ENCODE measurements around the gene PTGS1. TPM values are rescaled to one million over a fixed set of nuclear protein-coding genes. Genes with fewer than 3 reads are reported as not detected.

The PTGS1 gene
- total and polyA plus RNA-seq, 2 of the 13 experiments (the other 11 are each of a cell fraction or from before 2014, with no cell fraction given) = 0.07 to 0.08 TPM

DNA sequence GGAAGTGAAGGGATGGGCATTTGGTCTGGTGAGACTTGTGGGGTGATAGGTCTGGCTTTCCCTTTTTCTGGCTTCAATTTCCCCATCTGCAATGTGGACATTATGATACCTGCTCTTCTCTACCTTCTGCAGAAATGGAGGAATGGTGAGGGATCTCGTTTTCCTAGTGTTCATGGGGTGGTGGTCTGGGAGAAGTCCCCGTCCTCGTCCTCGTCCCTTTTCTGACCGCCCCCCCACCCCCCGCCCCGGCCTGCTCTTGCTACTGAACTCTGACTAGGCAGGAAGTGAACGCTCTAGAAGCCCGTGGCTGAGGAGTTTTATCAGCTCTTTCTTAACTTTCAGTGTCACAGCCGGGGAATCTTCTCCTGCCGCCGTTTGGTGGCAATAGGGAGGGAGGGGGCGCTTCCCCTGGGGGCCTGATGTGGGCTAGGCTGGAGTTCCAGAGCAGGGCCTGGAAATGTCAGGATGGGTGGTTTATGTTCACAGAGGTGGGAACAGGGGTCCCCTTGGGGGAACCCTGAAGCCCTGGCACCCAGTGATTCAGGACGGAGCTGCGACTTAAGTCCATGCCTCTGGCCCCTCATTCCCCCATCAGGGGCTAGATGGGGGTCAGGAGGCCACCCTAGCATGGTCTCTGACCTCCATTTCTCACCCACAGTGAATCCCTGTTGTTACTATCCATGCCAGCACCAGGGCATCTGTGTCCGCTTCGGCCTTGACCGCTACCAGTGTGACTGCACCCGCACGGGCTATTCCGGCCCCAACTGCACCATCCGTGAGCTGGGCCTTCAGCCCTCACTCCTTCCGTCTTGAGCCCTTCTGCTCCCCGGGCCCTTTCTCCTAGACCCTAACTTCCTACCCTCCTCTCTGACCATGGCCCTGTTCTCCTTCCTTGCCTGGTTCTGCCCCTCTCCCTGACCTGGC, 6.7 kb downstream of the PTGS1 start:
- H4K20me1 ChIP-seq (ENCODE audit: insufficient read depth, low read length) = no peaks in the 10 kb centered on the region
- TF ChIP-seq IKZF4 (CRISPR knock-in tag; IDR thresholded peaks at IDR 0.05; ENCODE audit: borderline replicate concordance, low read depth, not compliant biosample characterization) (no peak), HNRNPLL (IDR thresholded peaks at IDR 0.05; ENCODE audit: low read depth, low read length, poor library complexity, severe bottlenecking) (no peak), ZNF207 (IDR thresholded peaks at IDR 0.05; ENCODE audit: borderline replicate concordance) (no peak), MED8 (CRISPR knock-in tag; IDR thresholded peaks at IDR 0.05; ENCODE audit: insufficient replicate concordance) (no peak), SIN3A (IDR thresholded peaks at IDR 0.05; ENCODE audit: borderline replicate concordance, low read depth, low read length) (no peak)
- 45% methylated on average over 22 of the region's 24 CpGs for WGBS (ENCODE audit: low lambda C conversion rate)
- FAIRE-seq (no peak), DNase-seq (ENCODE audit: low spot score) (no peak), ATAC-seq (no peak)
- no peak overlapping the region for H2AFZ ChIP-seq (ENCODE audit: low read length)
- no peak overlapping the region for H3K4me2 ChIP-seq (ENCODE audit: low read depth, low read length)
- in situ Hi-C loops (cut with HindIII; ENCODE audit: extremely low pct_ligation_motif_present, low pct_unique_long_range_greater_than_20kb) (no loop called here), intact Hi-C loops (cut with micrococcal nuclease; ENCODE audit: unreplicated experiment) (no loop called here)
- BruUV-seq (replicated peaks) = no TSS peak
- ChIA-PET CTCF (ENCODE audit: low intra/inter-chr PET ratio, low total read pairs) (no interaction called here), POLR2A (no interaction called here)
- H3K36me3 ChIP-seq (replicated peaks in 1 of 2; ENCODE audit: control insufficient read depth in 1 of 2, insufficient read depth in 2 of 2, low read length in 2 of 2) = no peaks in the 10 kb centered on the region
- H3K27ac ChIP-seq (ENCODE audit: extremely low read length, insufficient read depth, low read length) = no peak overlapping the region
- peaks cover 0 to 9% of the 10 kb centered on the region in 2 experiments; a peak in 4 of 5 replicates for H3K27me3 ChIP-seq (ENCODE audit: control insufficient read depth in 1 of 2, insufficient read depth in 2 of 2, low read length in 2 of 2)
- peaks cover 15% of the 10 kb centered on the region for H3K9me3 ChIP-seq (ENCODE audit: low read length)
- no peaks in the 10 kb centered on the region for H3K79me2 ChIP-seq (ENCODE audit: insufficient read depth, low read length)
- peaks cover 26% of the 10 kb centered on the region for H3K4me1 ChIP-seq (ENCODE audit: insufficient read depth, low read length)
- H3K9ac ChIP-seq (ENCODE audit: insufficient read depth, low read depth, low read length) = no peak overlapping the region
- no peak overlapping the region for H3K4me3 ChIP-seq (replicated peaks in 1 of 3; ENCODE audit: insufficient read depth in 1 of 3, low read depth in 2 of 3, low read length in 3 of 3)

DNA sequence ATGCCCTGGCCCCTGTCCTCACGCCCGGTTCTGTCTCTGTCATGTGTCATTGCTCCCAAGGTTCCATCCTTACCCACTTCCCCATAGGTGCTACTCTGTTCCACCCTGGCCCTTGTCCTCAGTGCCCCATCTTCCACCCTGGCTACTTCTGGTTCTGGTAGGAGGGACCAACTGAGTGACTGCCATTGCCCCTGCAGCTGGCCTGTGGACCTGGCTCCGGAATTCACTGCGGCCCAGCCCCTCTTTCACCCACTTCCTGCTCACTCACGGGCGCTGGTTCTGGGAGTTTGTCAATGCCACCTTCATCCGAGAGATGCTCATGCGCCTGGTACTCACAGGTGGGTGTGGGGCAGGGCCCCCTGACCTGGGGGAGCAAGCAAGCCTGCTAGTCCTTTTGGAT, 7.4 kb downstream of the PTGS1 start:
- POLR2A ChIA-PET = no interaction called here
- CTCF ChIA-PET (ENCODE audit: low intra/inter-chr PET ratio, low total read pairs) = no interaction called here
- Histone ChIP-seq H3K27ac (ENCODE audit: extremely low read length, insufficient read depth, low read length) (no peak overlapping the region), H3K79me2 (ENCODE audit: insufficient read depth, low read length) (no peaks in the 10 kb centered on the region), H3K4me2 (ENCODE audit: low read depth, low read length) (no peak overlapping the region), H2AFZ (ENCODE audit: low read length) (no peak overlapping the region), H3K4me1 (ENCODE audit: insufficient read depth, low read length) (peaks cover 26% of the 10 kb centered on the region), H3K27me3 (ENCODE audit: control insufficient read depth in 1 of 2, insufficient read depth in 2 of 2, low read length in 2 of 2) (peaks cover 0 to 9% of the 10 kb centered on the region in 2 experiments; a peak in 3 of 5 replicates), H3K36me3 (replicated peaks in 1 of 2; ENCODE audit: control insufficient read depth in 1 of 2, insufficient read depth in 2 of 2, low read length in 2 of 2) (no peaks in the 10 kb centered on the region), H4K20me1 (ENCODE audit: insufficient read depth, low read length) (no peaks in the 10 kb centered on the region), H3K4me3 (replicated peaks in 1 of 3; ENCODE audit: insufficient read depth in 1 of 3, low read depth in 2 of 3, low read length in 3 of 3) (no peak overlapping the region), H3K9me3 (ENCODE audit: low read length) (peaks cover 15% of the 10 kb centered on the region), H3K9ac (ENCODE audit: insufficient read depth, low read depth, low read length) (no peak overlapping the region)
- no TSS peak for BruUV-seq (replicated peaks)
- ATAC-seq = no peak
- WGBS (ENCODE audit: low lambda C conversion rate) = 87% methylated on average over 8 of the region's 8 CpGs
- DNase-seq (ENCODE audit: low spot score) = no peak
- FAIRE-seq = no peak
- intact Hi-C loops (cut with micrococcal nuclease; ENCODE audit: unreplicated experiment) = no loop called here
- in situ Hi-C loops (cut with HindIII; ENCODE audit: extremely low pct_ligation_motif_present, low pct_unique_long_range_greater_than_20kb) = no loop called here
- TF ChIP-seq PCBP2 (optimal IDR thresholded peaks at IDR 0.05; ENCODE audit: low read depth, low read length, poor library complexity, severe bottlenecking) (no peak), MTF1 (CRISPR knock-in tag; IDR thresholded peaks at IDR 0.05) (no peak), CENPT (CRISPR knock-in tag; IDR thresholded peaks at IDR 0.05; ENCODE audit: low read depth) (no peak), DR1 (CRISPR knock-in tag; IDR thresholded peaks at IDR 0.05) (no peak), NKX3-1 (CRISPR knock-in tag; IDR thresholded peaks at IDR 0.05) (no peak), MBNL3 (CRISPR knock-in tag; conservative IDR thresholded peaks at IDR 0.05) (no peak), ZNF737 (CRISPR knock-in tag; IDR thresholded peaks at IDR 0.05; ENCODE audit: borderline replicate concordance) (no peak), RBAK (CRISPR knock-in tag; IDR thresholded peaks at IDR 0.05) (no peak), SAFB2 (CRISPR knock-in tag; IDR thresholded peaks at IDR 0.05; ENCODE audit: borderline replicate concordance, low read depth) (no peak), ZNF703 (CRISPR knock-in tag; IDR thresholded peaks at IDR 0.05; ENCODE audit: borderline replicate concordance) (no peak), ZFY (CRISPR knock-in tag; IDR thresholded peaks at IDR 0.05) (no peak)
- TF ChIP-seq, protein P1, sequence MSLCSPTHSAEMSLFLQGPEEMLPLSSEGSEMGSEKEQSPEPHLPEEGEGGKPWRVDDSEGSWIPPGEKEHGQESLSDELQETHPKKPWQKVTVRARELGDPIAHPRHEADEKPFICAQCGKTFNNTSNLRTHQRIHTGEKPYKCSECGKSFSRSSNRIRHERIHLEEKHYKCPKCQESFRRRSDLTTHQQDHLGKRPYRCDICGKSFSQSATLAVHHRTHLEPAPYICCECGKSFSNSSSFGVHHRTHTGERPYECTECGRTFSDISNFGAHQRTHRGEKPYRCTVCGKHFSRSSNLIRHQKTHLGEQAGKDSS (CRISPR knock-in tag; IDR thresholded peaks at IDR 0.05; ENCODE audit: borderline replicate concordance, low read depth) = no peak

Measured in HepG2 (cell line).